ENCODE measurements around the gene SPDEF.

- TF ChIP-seq, protein P1, sequence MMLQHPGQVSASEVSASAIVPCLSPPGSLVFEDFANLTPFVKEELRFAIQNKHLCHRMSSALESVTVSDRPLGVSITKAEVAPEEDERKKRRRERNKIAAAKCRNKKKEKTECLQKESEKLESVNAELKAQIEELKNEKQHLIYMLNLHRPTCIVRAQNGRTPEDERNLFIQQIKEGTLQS (CRISPR knock-in tag; IDR thresholded peaks at IDR 0.05), result no peak
- TF ChIP-seq RBFOX2 (IDR thresholded peaks at IDR 0.05; ENCODE audit: low read depth, low read length) (no peak), AGO1 (IDR thresholded peaks at IDR 0.05; ENCODE audit: low read depth, low read length, poor library complexity, severe bottlenecking) (no peak), SP1 (IDR thresholded peaks at IDR 0.05) (no peak), SP1 (CRISPR knock-in tag; IDR thresholded peaks at IDR 0.05) (no peak), NCOA5 (CRISPR knock-in tag; IDR thresholded peaks at IDR 0.05) (no peak), CC2D1A (CRISPR knock-in tag; IDR thresholded peaks at IDR 0.05) (no peak), CTCF (CRISPR knock-in tag; IDR thresholded peaks at IDR 0.05) (no peak), POLR2A (IDR thresholded peaks at IDR 0.05; ENCODE audit: insufficient read depth in 1 of 2, low read depth in 2 of 2, low read length in 2 of 2) (no peak), ZSCAN22 (CRISPR knock-in tag; IDR thresholded peaks at IDR 0.05) (no peak), FLYWCH1 (CRISPR knock-in tag; IDR thresholded peaks at IDR 0.05) (no peak), ZFP36 (IDR thresholded peaks at IDR 0.05; ENCODE audit: borderline replicate concordance, low read depth, low read length, partially characterized antibody) (no peak), FOXK1 (CRISPR knock-in tag; IDR thresholded peaks at IDR 0.05; ENCODE audit: borderline replicate concordance, low read depth) (no peak)
These were observed 7.4 kb upstream of the SPDEF start for GRCh38 chr6:34563513-34563870.

All from HepG2 (cell line).